DND-41 (cell line): ENCODE data around the gene NR2F1-AS1.

Experiments
- EZH2 ChIP-seq: IDR thresholded peaks from 3 replicates; pipeline ENCODE4 v1.6.1; 2012; ENCODE audit warnings: borderline replicate concordance, low read depth, mild to moderate bottlenecking, moderate library complexity, low read length, inconsistent platforms; ENCODE audit not compliant: severe bottlenecking
- TF ChIP-seq, protein P1 (sequence below): IDR thresholded peaks from 2 replicates; pipeline ENCODE4 v1.5.1; 2012; ENCODE audit warnings: borderline replicate concordance, low read length, moderate library complexity, mild to moderate bottlenecking; ENCODE audit not compliant: poor library complexity, severe bottlenecking; ENCODE audit errors: extremely low read depth

DNA sequence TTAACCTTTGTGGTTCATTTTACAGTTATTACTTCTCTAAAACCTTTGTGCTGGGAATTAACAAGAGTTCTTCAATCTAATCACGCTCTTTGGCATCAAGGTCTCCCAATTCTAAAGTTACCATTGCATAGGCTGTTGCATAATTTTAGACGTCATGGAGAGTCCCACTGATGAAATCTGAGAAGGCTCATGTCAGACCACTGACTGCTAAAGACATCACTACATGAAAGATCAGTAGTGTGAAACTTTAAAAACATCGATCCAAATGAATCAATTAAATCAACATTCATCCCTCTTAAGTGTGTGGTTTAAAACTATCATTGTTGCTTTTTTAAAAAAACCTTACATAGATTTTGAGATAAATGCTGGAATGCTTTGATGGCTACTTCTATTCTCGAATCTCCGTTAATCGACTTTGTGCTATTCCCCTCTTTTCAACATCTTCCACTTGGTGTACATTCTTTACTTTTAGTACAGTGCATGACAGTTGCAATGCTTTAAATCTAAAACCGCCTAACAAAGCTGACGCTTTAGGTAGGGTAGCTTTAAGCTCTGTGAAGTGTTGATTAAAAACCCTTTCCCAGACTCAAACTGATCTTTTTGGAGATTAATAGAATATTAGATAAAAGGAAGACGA, 35.6 kb upstream of the NR2F1-AS1 start:
- TF ChIP-seq, protein P1, sequence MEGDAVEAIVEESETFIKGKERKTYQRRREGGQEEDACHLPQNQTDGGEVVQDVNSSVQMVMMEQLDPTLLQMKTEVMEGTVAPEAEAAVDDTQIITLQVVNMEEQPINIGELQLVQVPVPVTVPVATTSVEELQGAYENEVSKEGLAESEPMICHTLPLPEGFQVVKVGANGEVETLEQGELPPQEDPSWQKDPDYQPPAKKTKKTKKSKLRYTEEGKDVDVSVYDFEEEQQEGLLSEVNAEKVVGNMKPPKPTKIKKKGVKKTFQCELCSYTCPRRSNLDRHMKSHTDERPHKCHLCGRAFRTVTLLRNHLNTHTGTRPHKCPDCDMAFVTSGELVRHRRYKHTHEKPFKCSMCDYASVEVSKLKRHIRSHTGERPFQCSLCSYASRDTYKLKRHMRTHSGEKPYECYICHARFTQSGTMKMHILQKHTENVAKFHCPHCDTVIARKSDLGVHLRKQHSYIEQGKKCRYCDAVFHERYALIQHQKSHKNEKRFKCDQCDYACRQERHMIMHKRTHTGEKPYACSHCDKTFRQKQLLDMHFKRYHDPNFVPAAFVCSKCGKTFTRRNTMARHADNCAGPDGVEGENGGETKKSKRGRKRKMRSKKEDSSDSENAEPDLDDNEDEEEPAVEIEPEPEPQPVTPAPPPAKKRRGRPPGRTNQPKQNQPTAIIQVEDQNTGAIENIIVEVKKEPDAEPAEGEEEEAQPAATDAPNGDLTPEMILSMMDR = no peak
- no peak for TF ChIP-seq EZH2
